Measurements from ENCODE around the gene CBFB. TPM values are rescaled to one million over a fixed set of nuclear protein-coding genes. Genes with fewer than 3 reads are reported as not detected.

Gene CBFB
- total and polyA plus RNA-seq, 2 of the 13 experiments (the other 11 are each of a cell fraction or from before 2014, with no cell fraction given), result 22.1 to 70.8 TPM

GRCh38 chr16:67109407-67110135 lies 80.6 kb downstream of the CBFB start, which contains the start of gene PHAF1 (continued):
- TF ChIP-seq ZNF747 (CRISPR knock-in tag; IDR thresholded peaks at IDR 0.05; ENCODE audit: borderline replicate concordance), result peak; percentile 94
- peak; percentile 93 for TF ChIP-seq ZIK1 (CRISPR knock-in tag; IDR thresholded peaks at IDR 0.05; ENCODE audit: borderline replicate concordance, low read depth)
- TF ChIP-seq, protein P1, sequence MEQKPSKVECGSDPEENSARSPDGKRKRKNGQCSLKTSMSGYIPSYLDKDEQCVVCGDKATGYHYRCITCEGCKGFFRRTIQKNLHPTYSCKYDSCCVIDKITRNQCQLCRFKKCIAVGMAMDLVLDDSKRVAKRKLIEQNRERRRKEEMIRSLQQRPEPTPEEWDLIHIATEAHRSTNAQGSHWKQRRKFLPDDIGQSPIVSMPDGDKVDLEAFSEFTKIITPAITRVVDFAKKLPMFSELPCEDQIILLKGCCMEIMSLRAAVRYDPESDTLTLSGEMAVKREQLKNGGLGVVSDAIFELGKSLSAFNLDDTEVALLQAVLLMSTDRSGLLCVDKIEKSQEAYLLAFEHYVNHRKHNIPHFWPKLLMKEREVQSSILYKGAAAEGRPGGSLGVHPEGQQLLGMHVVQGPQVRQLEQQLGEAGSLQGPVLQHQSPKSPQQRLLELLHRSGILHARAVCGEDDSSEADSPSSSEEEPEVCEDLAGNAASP (CRISPR knock-in tag; IDR thresholded peaks at IDR 0.05; ENCODE audit: borderline replicate concordance), result peak; percentile 98
- TF ChIP-seq BCL6 (CRISPR knock-in tag; IDR thresholded peaks at IDR 0.05), result peak; percentile 47
- TF ChIP-seq ZNF691 (CRISPR knock-in tag; IDR thresholded peaks at IDR 0.05; ENCODE audit: borderline replicate concordance, low read depth), result no peak; the same call in 1 of the 2 replicates
- TF ChIP-seq RXRB (CRISPR knock-in tag; IDR thresholded peaks at IDR 0.05; ENCODE audit: borderline replicate concordance), result peak; percentile 95
- TF ChIP-seq ZNF615 (CRISPR knock-in tag; IDR thresholded peaks at IDR 0.05; ENCODE audit: borderline replicate concordance), result no peak; the same call in 1 of the 2 replicates
- peak; percentile 95 for TF ChIP-seq KLF6 (CRISPR knock-in tag; IDR thresholded peaks at IDR 0.05)
- peak; percentile 66 for TF ChIP-seq NCOA2 (CRISPR knock-in tag; IDR thresholded peaks at IDR 0.05)
- TF ChIP-seq E2F2 (CRISPR knock-in tag; IDR thresholded peaks at IDR 0.05; ENCODE audit: borderline replicate concordance), result peak; percentile 82
- TF ChIP-seq HINFP (CRISPR knock-in tag; IDR thresholded peaks at IDR 0.05; ENCODE audit: low read depth), result peak; percentile 63; the same call in 1 of the 2 replicates
- TF ChIP-seq, protein P2, sequence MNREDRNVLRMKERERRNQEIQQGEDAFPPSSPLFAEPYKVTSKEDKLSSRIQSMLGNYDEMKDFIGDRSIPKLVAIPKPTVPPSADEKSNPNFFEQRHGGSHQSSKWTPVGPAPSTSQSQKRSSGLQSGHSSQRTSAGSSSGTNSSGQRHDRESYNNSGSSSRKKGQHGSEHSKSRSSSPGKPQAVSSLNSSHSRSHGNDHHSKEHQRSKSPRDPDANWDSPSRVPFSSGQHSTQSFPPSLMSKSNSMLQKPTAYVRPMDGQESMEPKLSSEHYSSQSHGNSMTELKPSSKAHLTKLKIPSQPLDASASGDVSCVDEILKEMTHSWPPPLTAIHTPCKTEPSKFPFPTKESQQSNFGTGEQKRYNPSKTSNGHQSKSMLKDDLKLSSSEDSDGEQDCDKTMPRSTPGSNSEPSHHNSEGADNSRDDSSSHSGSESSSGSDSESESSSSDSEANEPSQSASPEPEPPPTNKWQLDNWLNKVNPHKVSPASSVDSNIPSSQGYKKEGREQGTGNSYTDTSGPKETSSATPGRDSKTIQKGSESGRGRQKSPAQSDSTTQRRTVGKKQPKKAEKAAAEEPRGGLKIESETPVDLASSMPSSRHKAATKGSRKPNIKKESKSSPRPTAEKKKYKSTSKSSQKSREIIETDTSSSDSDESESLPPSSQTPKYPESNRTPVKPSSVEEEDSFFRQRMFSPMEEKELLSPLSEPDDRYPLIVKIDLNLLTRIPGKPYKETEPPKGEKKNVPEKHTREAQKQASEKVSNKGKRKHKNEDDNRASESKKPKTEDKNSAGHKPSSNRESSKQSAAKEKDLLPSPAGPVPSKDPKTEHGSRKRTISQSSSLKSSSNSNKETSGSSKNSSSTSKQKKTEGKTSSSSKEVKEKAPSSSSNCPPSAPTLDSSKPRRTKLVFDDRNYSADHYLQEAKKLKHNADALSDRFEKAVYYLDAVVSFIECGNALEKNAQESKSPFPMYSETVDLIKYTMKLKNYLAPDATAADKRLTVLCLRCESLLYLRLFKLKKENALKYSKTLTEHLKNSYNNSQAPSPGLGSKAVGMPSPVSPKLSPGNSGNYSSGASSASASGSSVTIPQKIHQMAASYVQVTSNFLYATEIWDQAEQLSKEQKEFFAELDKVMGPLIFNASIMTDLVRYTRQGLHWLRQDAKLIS (CRISPR knock-in tag; IDR thresholded peaks at IDR 0.05), result no peak
- TF ChIP-seq NRL (CRISPR knock-in tag; IDR thresholded peaks at IDR 0.05; ENCODE audit: borderline replicate concordance), result peak; percentile 83; the same call in 1 of the 2 replicates
- no peak for TF ChIP-seq ZNF543 (CRISPR knock-in tag; IDR thresholded peaks at IDR 0.05)
- 0 out of 2 replicates have a peak, but pooled peaks have one; percentile 48 for TF ChIP-seq ZBTB3 (CRISPR knock-in tag; IDR thresholded peaks at IDR 0.05; ENCODE audit: borderline replicate concordance, low read depth)
